GM23338 (cell line): ENCODE results near the gene ILK. TPM values are rescaled to one million over a fixed set of nuclear protein-coding genes. Genes with fewer than 3 reads are reported as not detected.

Source experiments
- ATAC-seq: fragments of 200-7000 bp; cut with Tn5 transposase; 3 replicates; pipeline ENCODE4 v1.9.1; 2020
- DNase-seq: peaks from one replicate; pipeline ENCODE4 v3.0.0-alpha.2; 2015; ENCODE audit warnings: low spot score
- H2AFZ ChIP-seq: fragments of 200-600 bp; sonication (generic); 2 replicates; pipeline ENCODE4 v1.8.0; 2016; ENCODE audit warnings: antibody characterized with exemption, mild to moderate bottlenecking, moderate library complexity
- H3F3A ChIP-seq: fragments of 200-600 bp; sonication (generic); replicated peaks from 2 replicates; pipeline ENCODE4 v1.8.0; 2017; ENCODE audit warnings: antibody characterized with exemption, mixed run types, low read depth
- H3K27ac ChIP-seq: fragments of 200-600 bp; sonication (generic); 2 replicates; pipeline ENCODE4 v1.6.1; 2016; ENCODE audit warnings: low read depth
- H3K27me3 ChIP-seq: fragments of 200-600 bp; sonication (generic); 2 replicates; pipeline ENCODE4 v1.8.0; 2016; ENCODE audit warnings: mild to moderate bottlenecking, mixed run types, moderate library complexity; ENCODE audit not compliant: insufficient read depth
- H3K36me3 ChIP-seq: fragments of 200-600 bp; sonication (generic); 2 replicates; pipeline ENCODE4 v1.8.0; 2016; ENCODE audit warnings: mild to moderate bottlenecking; ENCODE audit not compliant: insufficient read depth
- H3K4me1 ChIP-seq: fragments of 200-600 bp; sonication (generic); 2 replicates; pipeline ENCODE4 v1.8.0; 2016; ENCODE audit warnings: mild to moderate bottlenecking, moderate library complexity; ENCODE audit not compliant: insufficient read depth
- H3K4me2 ChIP-seq: fragments of 200-600 bp; sonication (generic); 2 replicates; pipeline ENCODE4 v1.7.1; 2017; ENCODE audit warnings: mixed run types
- H3K4me3 ChIP-seq: fragments of 200-600 bp; sonication (generic); 2 replicates; pipeline ENCODE4 v1.6.1; 2016; ENCODE audit warnings: mixed run types
- H3K79me2 ChIP-seq: fragments of 200-600 bp; sonication (generic); replicated peaks from 2 replicates; pipeline ENCODE4 v1.8.0; 2017; ENCODE audit warnings: mild to moderate bottlenecking; ENCODE audit not compliant: insufficient read depth
- H3K9me2 ChIP-seq: fragments of 200-600 bp; sonication (generic); 2 replicates; pipeline ENCODE4 v1.8.0; 2017; ENCODE audit not compliant: insufficient read depth
- H4K20me1 ChIP-seq: fragments of 200-600 bp; sonication (generic); replicated peaks from 2 replicates; pipeline ENCODE4 v1.8.0; 2017; ENCODE audit warnings: mild to moderate bottlenecking; ENCODE audit not compliant: insufficient read depth
- H3K27ac Mint-ChIP-seq: 2 replicates; pipeline ENCODE4 v1.8.0; 2020; ENCODE audit warnings: inconsistent platforms, mild to moderate bottlenecking, moderate library complexity, mixed read lengths
- H3K27me3 Mint-ChIP-seq: 3 replicates; pipeline ENCODE4 v1.8.0; 2022; ENCODE audit warnings: low read depth, mild to moderate bottlenecking, moderate library complexity, mixed read lengths, inconsistent platforms; ENCODE audit not compliant: insufficient read depth, poor library complexity
- H3K36me3 Mint-ChIP-seq: 3 replicates; pipeline ENCODE4 v1.8.0; 2021; ENCODE audit warnings: low read depth, mild to moderate bottlenecking, inconsistent platforms, moderate library complexity, mixed read lengths
- H3K4me1 Mint-ChIP-seq: 3 replicates; pipeline ENCODE4 v1.8.0; 2020; ENCODE audit warnings: mild to moderate bottlenecking, inconsistent platforms, mixed read lengths
- H3K4me3 Mint-ChIP-seq: 3 replicates; pipeline ENCODE4 v1.8.0; 2021; ENCODE audit warnings: moderate library complexity, mild to moderate bottlenecking, inconsistent platforms, mixed read lengths
- H3K9me3 Mint-ChIP-seq: 3 replicates; pipeline ENCODE4 v1.8.0; 2020; ENCODE audit warnings: moderate library complexity, mild to moderate bottlenecking, inconsistent platforms, mixed read lengths
- CREB1 ChIP-seq: fragments of 250-450 bp; sonication (Bioruptor Pico); IDR thresholded peaks from 2 replicates; pipeline ENCODE4 v1.5.0; 2020; ENCODE audit warnings: low read depth, mild to moderate bottlenecking, moderate library complexity
- ETS1 ChIP-seq: IDR thresholded peaks from 2 replicates; pipeline ENCODE4 v1.6.1; 2016; ENCODE audit warnings: antibody characterized with exemption
- EZH2 ChIP-seq: fragments of 200-600 bp; sonication (generic); IDR thresholded peaks from one replicate; pipeline ENCODE4 v1.8.0; 2017; ENCODE audit warnings: antibody characterized with exemption, mild to moderate bottlenecking, low read depth; ENCODE audit not compliant: unreplicated experiment
- EZH2phosphoT487 ChIP-seq: fragments of 200-600 bp; sonication (generic); IDR thresholded peaks from one replicate; pipeline ENCODE4 v1.8.1; 2018; ENCODE audit warnings: antibody characterized with exemption; ENCODE audit not compliant: unreplicated experiment
- JUNB ChIP-seq: IDR thresholded peaks from one replicate; pipeline ENCODE4 v1.6.1; 2016; ENCODE audit warnings: antibody characterized with exemption; ENCODE audit not compliant: unreplicated experiment
- NANOG ChIP-seq: IDR thresholded peaks from 2 replicates; pipeline ENCODE4 v1.6.1; 2016; ENCODE audit warnings: antibody characterized with exemption, borderline replicate concordance
- POLR2AphosphoS5 ChIP-seq: IDR thresholded peaks from 2 replicates; pipeline ENCODE4 v1.6.1; 2016; ENCODE audit warnings: antibody characterized with exemption, low read depth
- STAT1 ChIP-seq: IDR thresholded peaks from one replicate; pipeline ENCODE4 v1.6.1; 2016; ENCODE audit warnings: antibody characterized with exemption; ENCODE audit not compliant: unreplicated experiment
- ZNF114 ChIP-seq: fragments of 250-450 bp; sonication (Bioruptor Pico); IDR thresholded peaks from 2 replicates; pipeline ENCODE4 v1.5.0; 2020; ENCODE audit warnings: mild to moderate bottlenecking, moderate library complexity
- ZNF331 ChIP-seq: fragments of 250-450 bp; sonication (Bioruptor Pico); IDR thresholded peaks from 2 replicates; pipeline ENCODE4 v1.5.0; 2020; ENCODE audit warnings: low read depth, mild to moderate bottlenecking, moderate library complexity
- polyA plus RNA-seq: library from polyadenylated mRNA; unstranded; fragments of >200 nt; fragmentation: Nextera tagmentation; extraction: Ambion mirVana; gene quantifications from 2 replicates; pipeline ENCODE4 v1.2.1, GENCODE V29; 2016
- total RNA-seq: library from RNA; depleted of rRNA; stranded (reverse); fragments of >200 nt; shearing (Covaris generic); gene quantifications from 2 replicates; pipeline ENCODE4 v1.2.3, GENCODE V29; 2014
- TF ChIP-seq, protein P1 (sequence below): IDR thresholded peaks from one replicate; pipeline ENCODE4 v1.6.1; 2018; ENCODE audit warnings: antibody characterized with exemption; ENCODE audit not compliant: unreplicated experiment
- TF ChIP-seq, protein P2 (sequence below): fragments of 250-450 bp; sonication (Bioruptor Pico); IDR thresholded peaks from 2 replicates; pipeline ENCODE4 v1.5.0; 2020; ENCODE audit warnings: mild to moderate bottlenecking, moderate library complexity
- TF ChIP-seq, protein P3 (sequence below), 2 experiments: fragments of 200-600 bp in 1 of 2; sonication (generic) in 1 of 2; conservative IDR thresholded peaks; 2 replicates each; pipeline versions ENCODE4 v1.5.1 to v1.6.1; 2016 to 2017; ENCODE audit warnings: antibody characterized with exemption in 2 of 2, low read depth in 2 of 2, mild to moderate bottlenecking in 2 of 2, moderate library complexity in 1 of 2

Gene ILK
- total and polyA plus RNA-seq, 2 experiments from 2014 or later, result 62.6 to 91.0 TPM

DNA sequence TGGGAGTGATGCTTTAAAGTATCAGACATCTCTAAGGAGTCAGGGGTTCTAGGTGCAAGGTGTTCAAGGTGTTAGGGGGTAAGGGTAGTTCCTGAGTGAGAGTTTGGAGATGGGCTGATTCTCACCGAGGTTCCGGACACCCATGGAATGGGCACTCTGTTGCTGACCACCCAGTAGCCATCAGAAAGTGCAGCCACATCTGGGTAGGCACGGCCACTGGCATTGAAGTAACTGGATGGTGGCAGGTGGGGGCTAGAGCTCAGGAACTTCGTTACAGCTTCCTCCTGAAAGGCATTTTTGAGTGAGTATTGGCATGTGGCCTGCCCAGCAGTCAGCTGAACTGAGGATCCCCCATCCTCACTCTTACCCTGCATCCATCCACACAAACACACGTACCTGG is 11.5 kb downstream of the ILK start:
- Histone ChIP-seq H2AFZ (no peak overlapping the region), H3K9me2 (no peaks in the 10 kb centered on the region), H3K79me2 (peaks cover 21% of the 10 kb centered on the region), H3K4me1 (peaks cover 21% of the 10 kb centered on the region), H3K36me3 (peaks cover 12% of the 10 kb centered on the region), H3K4me2 (no peak overlapping the region), H3K27ac (no peak overlapping the region), H4K20me1 (no peaks in the 10 kb centered on the region; the same call in 1 of the 2 replicates), H3K27me3 (no peaks in the 10 kb centered on the region), H3F3A (no peaks in the 10 kb centered on the region; the same call in 1 of the 2 replicates), H3K4me3 (no peak overlapping the region)
- Mint-ChIP-seq H3K4me3 (no peak overlapping the region), H3K9me3 (no peaks in the 10 kb centered on the region), H3K4me1 (peaks cover 5% of the 10 kb centered on the region), H3K27ac (no peak overlapping the region), H3K36me3 (peaks cover 19% of the 10 kb centered on the region), H3K27me3 (peaks cover 15% of the 10 kb centered on the region)
- ATAC-seq, result no peak
- DNase-seq, result no peak
- TF ChIP-seq JUNB (no peak), ETS1 (no peak), EZH2 (no peak), STAT1 (no peak), ZNF331 (no peak), CREB1 (CRISPR knock-in tag) (no peak), NANOG (no peak), POLR2AphosphoS5 (no peak), EZH2phosphoT487 (no peak), ZNF114 (CRISPR knock-in tag) (no peak)
- TF ChIP-seq, protein P1, sequence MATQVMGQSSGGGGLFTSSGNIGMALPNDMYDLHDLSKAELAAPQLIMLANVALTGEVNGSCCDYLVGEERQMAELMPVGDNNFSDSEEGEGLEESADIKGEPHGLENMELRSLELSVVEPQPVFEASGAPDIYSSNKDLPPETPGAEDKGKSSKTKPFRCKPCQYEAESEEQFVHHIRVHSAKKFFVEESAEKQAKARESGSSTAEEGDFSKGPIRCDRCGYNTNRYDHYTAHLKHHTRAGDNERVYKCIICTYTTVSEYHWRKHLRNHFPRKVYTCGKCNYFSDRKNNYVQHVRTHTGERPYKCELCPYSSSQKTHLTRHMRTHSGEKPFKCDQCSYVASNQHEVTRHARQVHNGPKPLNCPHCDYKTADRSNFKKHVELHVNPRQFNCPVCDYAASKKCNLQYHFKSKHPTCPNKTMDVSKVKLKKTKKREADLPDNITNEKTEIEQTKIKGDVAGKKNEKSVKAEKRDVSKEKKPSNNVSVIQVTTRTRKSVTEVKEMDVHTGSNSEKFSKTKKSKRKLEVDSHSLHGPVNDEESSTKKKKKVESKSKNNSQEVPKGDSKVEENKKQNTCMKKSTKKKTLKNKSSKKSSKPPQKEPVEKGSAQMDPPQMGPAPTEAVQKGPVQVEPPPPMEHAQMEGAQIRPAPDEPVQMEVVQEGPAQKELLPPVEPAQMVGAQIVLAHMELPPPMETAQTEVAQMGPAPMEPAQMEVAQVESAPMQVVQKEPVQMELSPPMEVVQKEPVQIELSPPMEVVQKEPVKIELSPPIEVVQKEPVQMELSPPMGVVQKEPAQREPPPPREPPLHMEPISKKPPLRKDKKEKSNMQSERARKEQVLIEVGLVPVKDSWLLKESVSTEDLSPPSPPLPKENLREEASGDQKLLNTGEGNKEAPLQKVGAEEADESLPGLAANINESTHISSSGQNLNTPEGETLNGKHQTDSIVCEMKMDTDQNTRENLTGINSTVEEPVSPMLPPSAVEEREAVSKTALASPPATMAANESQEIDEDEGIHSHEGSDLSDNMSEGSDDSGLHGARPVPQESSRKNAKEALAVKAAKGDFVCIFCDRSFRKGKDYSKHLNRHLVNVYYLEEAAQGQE, result no peak
- TF ChIP-seq, protein P2, sequence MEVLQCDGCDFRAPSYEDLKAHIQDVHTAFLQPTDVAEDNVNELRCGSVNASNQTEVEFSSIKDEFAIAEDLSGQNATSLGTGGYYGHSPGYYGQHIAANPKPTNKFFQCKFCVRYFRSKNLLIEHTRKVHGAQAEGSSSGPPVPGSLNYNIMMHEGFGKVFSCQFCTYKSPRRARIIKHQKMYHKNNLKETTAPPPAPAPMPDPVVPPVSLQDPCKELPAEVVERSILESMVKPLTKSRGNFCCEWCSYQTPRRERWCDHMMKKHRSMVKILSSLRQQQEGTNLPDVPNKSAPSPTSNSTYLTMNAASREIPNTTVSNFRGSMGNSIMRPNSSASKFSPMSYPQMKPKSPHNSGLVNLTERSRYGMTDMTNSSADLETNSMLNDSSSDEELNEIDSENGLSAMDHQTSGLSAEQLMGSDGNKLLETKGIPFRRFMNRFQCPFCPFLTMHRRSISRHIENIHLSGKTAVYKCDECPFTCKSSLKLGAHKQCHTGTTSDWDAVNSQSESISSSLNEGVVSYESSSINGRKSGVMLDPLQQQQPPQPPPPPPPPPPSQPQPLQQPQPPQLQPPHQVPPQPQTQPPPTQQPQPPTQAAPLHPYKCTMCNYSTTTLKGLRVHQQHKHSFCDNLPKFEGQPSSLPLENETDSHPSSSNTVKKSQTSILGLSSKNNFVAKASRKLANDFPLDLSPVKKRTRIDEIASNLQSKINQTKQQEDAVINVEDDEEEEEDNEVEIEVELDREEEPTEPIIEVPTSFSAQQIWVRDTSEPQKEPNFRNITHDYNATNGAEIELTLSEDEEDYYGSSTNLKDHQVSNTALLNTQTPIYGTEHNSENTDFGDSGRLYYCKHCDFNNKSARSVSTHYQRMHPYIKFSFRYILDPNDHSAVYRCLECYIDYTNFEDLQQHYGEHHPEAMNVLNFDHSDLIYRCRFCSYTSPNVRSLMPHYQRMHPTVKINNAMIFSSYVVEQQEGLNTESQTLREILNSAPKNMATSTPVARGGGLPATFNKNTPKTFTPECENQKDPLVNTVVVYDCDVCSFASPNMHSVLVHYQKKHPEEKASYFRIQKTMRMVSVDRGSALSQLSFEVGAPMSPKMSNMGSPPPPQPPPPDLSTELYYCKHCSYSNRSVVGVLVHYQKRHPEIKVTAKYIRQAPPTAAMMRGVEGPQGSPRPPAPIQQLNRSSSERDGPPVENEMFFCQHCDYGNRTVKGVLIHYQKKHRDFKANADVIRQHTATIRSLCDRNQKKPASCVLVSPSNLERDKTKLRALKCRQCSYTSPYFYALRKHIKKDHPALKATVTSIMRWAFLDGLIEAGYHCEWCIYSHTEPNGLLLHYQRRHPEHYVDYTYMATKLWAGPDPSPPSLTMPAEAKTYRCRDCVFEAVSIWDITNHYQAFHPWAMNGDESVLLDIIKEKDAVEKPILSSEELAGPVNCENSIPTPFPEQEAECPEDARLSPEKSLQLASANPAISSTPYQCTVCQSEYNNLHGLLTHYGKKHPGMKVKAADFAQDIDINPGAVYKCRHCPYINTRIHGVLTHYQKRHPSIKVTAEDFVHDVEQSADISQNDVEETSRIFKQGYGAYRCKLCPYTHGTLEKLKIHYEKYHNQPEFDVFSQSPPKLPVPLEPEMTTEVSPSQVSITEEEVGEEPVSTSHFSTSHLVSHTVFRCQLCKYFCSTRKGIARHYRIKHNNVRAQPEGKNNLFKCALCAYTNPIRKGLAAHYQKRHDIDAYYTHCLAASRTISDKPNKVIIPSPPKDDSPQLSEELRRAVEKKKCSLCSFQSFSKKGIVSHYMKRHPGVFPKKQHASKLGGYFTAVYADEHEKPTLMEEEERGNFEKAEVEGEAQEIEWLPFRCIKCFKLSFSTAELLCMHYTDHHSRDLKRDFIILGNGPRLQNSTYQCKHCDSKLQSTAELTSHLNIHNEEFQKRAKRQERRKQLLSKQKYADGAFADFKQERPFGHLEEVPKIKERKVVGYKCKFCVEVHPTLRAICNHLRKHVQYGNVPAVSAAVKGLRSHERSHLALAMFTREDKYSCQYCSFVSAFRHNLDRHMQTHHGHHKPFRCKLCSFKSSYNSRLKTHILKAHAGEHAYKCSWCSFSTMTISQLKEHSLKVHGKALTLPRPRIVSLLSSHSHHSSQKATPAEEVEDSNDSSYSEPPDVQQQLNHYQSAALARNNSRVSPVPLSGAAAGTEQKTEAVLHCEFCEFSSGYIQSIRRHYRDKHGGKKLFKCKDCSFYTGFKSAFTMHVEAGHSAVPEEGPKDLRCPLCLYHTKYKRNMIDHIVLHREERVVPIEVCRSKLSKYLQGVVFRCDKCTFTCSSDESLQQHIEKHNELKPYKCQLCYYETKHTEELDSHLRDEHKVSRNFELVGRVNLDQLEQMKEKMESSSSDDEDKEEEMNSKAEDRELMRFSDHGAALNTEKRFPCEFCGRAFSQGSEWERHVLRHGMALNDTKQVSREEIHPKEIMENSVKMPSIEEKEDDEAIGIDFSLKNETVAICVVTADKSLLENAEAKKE, result no peak
- TF ChIP-seq, protein P3, sequence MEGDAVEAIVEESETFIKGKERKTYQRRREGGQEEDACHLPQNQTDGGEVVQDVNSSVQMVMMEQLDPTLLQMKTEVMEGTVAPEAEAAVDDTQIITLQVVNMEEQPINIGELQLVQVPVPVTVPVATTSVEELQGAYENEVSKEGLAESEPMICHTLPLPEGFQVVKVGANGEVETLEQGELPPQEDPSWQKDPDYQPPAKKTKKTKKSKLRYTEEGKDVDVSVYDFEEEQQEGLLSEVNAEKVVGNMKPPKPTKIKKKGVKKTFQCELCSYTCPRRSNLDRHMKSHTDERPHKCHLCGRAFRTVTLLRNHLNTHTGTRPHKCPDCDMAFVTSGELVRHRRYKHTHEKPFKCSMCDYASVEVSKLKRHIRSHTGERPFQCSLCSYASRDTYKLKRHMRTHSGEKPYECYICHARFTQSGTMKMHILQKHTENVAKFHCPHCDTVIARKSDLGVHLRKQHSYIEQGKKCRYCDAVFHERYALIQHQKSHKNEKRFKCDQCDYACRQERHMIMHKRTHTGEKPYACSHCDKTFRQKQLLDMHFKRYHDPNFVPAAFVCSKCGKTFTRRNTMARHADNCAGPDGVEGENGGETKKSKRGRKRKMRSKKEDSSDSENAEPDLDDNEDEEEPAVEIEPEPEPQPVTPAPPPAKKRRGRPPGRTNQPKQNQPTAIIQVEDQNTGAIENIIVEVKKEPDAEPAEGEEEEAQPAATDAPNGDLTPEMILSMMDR (conservative IDR thresholded peaks at IDR 0.05; ENCODE audit: low read depth in 2 of 2), result no peak
